Measurements from ENCODE around the gene EBP.
"Not testable (repeated sequence)": the region's sequence is repeated elsewhere in the genome, so short reads cannot be mapped to it uniquely, and the experiment has no call there.

The EBP gene

GRCh38 chrX:48493890-48494364 lies 27.7 kb upstream of the EBP start:
- no peak for DNase-seq (ENCODE audit: low read depth in 2 of 2)

- no peak for DNase-seq (ENCODE audit: low read depth in 2 of 2)
Observed at GRCh38 chrX:48496660-48497059, 24.9 kb upstream of the EBP start.

GRCh38 chrX:48497871-48498270 lies 23.7 kb upstream of the EBP start:
- no peak for DNase-seq (ENCODE audit: low read depth in 2 of 2)

- DNase-seq (ENCODE audit: low read depth in 2 of 2) = no peak
Observed at GRCh38 chrX:48498374-48498809, 23.2 kb upstream of the EBP start.

DNA sequence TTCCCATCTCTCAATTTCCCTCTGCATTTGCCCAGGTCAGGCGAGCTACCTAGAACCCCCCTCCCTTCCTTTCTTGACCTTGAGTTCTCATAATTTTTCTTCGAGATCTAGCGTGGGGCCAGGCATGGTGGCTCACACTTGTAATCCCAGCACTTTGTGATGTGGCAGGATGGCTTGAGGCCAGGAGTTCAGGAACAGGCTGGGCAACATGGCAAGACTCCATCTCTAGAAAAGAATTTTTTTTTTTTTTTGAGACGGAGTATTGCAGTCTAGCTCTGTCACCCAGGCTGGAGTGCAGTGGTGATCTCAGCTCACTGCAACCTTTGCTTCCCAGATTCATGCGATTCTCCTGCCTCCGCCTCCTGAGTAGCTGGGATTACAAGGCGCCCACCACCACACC lies 17.3 kb upstream of the EBP start:
- no peak for DNase-seq (ENCODE audit: low read depth in 2 of 2)

- no peak for DNase-seq (ENCODE audit: low read depth in 2 of 2)
Observed at GRCh38 chrX:48505481-48505880, 16.1 kb upstream of the EBP start.

- no peak for DNase-seq (ENCODE audit: low read depth in 2 of 2)
Observed at GRCh38 chrX:48507246-48507645, 14.4 kb upstream of the EBP start.

DNA sequence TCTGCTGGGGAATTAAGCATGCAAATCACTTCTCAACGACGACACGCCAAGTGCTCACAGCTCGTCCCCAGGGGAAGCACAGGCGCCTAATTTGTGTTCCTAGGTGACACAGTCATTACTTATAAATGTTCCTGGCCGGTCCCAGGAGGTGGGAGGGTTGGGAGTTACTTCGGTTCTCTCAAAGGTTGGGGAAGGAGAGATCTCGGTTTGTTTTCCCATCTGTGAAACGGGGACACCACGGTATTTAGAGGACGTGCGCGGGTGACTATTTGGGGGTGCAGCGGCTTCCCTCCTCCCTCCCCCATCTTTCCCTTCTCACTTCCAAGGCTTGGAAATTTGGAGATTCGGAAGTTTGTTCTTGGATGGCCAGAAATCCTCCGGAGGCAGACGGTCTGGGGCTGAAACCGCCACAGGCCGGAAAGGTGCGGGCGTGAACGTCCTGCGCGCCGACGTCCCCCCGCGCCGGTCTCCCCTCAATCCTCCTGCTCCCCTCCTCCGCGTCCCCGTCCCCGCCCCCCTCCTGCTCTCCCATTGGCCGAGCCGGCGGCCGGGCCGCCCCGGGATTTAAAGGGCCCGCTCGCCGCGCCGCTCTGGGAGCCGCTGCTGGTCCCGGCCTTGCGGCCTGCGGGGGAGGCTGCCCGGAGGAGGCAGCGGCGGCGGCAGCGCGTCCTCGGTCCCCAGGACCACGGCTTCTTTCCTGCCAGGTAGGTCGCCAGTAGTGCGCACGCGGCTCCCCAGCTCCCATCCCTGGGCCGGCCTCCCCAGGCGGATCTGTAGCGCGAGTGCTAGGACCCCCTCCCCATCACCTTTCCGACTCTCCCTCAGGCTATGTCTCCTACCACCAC lies 13.0 kb upstream of the EBP start, which contains the start of gene PORCN:
PORCN (plus strand) TSS at position 593 of the 845 bp plus-strand sequence. CDS start 829 bp downstream, outside the sequence.
- DNase-seq (ENCODE audit: low read depth in 2 of 2) = peak; percentile 66 to 75

GRCh38 chrX:48509245-48509590 lies 12.4 kb upstream of the EBP start:
- no peak for DNase-seq (ENCODE audit: low read depth in 2 of 2)

GRCh38 chrX:48509619-48510018 lies 12.0 kb upstream of the EBP start:
- DNase-seq (ENCODE audit: low read depth in 2 of 2) = no peak

GRCh38 chrX:48511560-48511959 lies 10.0 kb upstream of the EBP start:
- DNase-seq (ENCODE audit: low read depth in 2 of 2) = no peak

DNA sequence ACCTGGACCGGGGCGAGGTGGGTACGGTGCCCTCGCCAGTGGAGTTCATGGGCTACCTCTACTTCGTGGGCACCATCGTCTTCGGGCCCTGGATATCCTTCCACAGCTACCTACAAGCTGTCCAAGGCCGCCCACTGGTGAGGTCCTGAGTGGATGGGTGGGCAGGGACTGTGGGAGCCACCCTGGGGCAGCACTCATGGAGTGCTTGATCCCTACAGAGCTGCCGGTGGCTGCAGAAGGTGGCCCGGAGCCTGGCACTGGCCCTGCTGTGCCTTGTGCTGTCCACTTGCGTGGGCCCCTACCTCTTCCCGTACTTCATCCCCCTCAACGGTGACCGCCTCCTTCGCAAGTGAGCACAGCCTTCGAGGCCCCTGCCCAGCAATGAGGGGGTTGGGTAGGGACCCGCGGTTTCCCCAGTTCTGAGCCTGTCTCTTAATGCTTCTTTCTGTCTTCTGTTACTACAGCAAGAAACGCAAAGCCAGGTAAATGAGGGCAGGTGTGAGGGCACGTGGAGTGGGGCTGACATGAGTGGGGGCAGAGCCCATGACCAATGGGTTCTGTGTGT lies 9.2 kb upstream of the EBP start:
- DNase-seq (ENCODE audit: low read depth in 2 of 2) = no peak

- no peak for DNase-seq (ENCODE audit: low read depth in 2 of 2)
Observed at GRCh38 chrX:48513670-48514069, 7.9 kb upstream of the EBP start.

DNA sequence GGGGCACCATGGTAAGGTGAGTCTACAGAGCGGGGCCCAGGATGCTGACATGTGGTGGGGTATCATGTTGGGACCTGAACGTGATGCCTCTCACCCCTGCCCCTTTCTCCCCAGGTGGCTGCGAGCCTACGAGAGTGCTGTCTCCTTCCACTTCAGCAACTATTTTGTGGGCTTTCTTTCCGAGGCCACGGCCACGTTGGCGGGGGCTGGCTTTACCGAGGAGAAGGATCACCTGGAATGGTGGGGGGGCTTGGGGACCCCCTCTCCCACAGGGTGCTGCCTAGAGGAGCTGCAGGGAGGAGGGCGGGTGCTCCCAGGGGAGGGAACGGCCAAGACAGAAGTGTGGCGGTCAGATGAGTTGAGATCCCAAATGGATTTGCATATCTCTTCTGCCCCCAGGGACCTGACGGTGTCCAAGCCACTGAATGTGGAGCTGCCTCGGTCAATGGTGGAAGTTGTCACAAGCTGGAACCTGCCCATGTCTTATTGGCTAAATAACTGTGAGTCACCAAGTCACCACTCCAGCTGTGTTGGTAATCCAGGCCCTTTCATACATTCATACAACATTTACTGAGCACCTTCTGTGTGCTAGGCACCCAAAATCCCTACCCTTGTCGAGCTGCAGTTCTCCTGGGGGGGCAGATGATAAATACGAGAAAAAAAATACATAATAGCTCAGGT lies 7.3 kb upstream of the EBP start:
- DNase-seq (ENCODE audit: low read depth in 2 of 2) = no peak

GRCh38 chrX:48514868-48515460 lies 6.6 kb upstream of the EBP start:
- no peak for DNase-seq (ENCODE audit: low read depth in 2 of 2)

GRCh38 chrX:48515842-48516241 lies 5.8 kb upstream of the EBP start:
- DNase-seq (ENCODE audit: low read depth in 2 of 2) = no peak

DNA sequence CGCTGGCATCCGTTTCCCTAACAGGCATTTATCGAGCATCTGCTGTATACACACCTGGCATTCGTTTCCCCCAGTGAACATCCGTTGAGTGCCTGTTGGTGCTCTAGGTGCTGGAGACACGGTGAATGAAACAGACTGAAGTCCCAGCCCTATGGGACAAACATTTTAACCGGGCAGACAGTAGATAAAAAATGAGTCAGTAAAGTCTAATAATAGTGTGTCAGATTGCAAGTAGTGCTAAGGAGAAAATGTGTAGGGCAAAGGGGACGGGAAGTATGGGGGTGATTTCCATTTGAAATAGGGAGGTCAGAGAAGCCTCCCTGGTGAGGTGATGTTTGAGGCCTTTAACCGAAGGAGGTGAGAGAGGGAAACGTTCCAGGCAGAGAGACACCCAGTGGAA lies 5.3 kb upstream of the EBP start:
- no peak for DNase-seq (ENCODE audit: low read depth in 2 of 2)

GRCh38 chrX:48516987-48517386 lies 4.6 kb upstream of the EBP start:
- DNase-seq (ENCODE audit: low read depth in 2 of 2) = no peak

DNA sequence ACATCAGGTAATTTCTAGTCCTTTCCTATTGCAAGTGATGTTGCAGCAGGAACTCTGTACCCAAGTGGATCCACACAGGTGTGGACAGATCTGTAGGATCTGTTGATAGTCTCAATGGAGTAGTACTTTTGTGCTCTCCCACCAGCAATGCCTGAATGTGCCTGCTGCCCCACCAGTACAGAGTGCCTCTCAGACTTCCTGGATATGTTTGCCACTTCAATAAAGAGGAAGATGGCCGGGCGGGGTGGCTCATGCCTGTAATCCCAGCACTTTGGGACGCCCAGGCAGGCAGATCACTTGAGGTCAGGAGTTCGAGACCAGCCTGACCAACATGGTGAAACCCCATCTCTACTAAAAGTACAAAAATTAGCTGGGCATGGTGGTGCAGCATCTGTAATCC lies 2.1 kb upstream of the EBP start:
- DNase-seq (ENCODE audit: low read depth in 2 of 2) = not testable (repeated sequence)

DNA sequence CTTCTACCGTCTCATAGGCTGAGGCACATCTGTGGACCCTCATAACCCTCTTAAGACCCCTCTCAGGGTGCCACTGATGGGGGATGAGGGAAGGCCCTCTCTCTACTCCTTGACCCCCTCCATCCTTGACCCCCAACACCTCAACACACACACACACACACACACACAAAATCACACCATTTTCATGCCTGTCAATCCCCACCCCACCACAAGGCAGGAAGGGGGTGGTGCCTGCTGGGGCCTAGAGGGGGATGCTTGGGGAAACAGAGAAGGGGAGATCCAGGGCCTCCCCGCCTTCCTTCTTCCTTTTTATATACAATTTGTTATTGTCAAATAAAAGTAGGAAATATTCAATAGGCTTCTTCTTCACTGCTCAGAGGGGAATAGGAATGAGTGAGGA lies 1.2 kb upstream of the EBP start:
- no peak for DNase-seq (ENCODE audit: low read depth in 2 of 2)

DNA sequence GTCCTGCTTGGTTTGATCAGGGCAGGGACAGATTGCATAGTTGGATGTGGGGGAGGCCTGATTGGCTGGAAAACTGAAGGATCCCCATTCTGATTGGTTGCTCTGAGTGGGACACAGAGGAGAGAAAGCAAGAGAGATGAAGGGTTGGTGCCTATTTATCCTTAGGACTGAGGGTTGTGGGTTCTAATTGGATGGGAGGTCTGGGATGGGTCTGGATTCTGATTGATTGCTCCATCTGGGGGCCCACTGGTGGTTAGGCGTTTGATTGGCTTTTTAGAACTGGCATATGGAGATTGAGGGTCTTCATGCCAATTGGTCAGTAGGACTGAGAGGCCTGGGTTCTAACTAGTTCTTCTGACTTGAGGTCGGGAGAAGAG lies 644 bp upstream of the EBP start:
- no peak for DNase-seq (ENCODE audit: low read depth in 2 of 2)

- DNase-seq (ENCODE audit: low read depth in 2 of 2) = no peak
Observed at GRCh38 chrX:48522291-48522690, 683 bp downstream of the EBP start.
